WTC11 (cell line): ENCODE results near the gene GSTM1. TPM values are rescaled to one million over a fixed set of nuclear protein-coding genes. Genes with fewer than 3 reads are reported as not detected.

ENCODE experiments used
- AR ChIP-seq: fragments of 250-450 bp; sonication (Bioruptor Pico); IDR thresholded peaks from 2 replicates; pipeline ENCODE4 v1.9.0; 2021; ENCODE audit warnings: mild to moderate bottlenecking
- ATF2 ChIP-seq: sonication (generic); formaldehyde crosslinking; IDR thresholded peaks from 2 replicates; pipeline ENCODE4 v1.8.1; 2022; ENCODE audit warnings: low read depth, missing genetic modification reagents, borderline replicate concordance
- CREM ChIP-seq: sonication (generic); formaldehyde crosslinking; IDR thresholded peaks from 2 replicates; pipeline ENCODE4 v1.8.1; 2022; ENCODE audit warnings: mild to moderate bottlenecking, missing genetic modification reagents, moderate library complexity
- E2F1 ChIP-seq: sonication (generic); formaldehyde crosslinking; IDR thresholded peaks from 2 replicates; pipeline ENCODE4 v1.8.0; 2022; ENCODE audit warnings: mild to moderate bottlenecking, missing genetic modification reagents
- ERG ChIP-seq: fragments of 250-450 bp; sonication (Bioruptor Pico); IDR thresholded peaks from 2 replicates; pipeline ENCODE4 v1.8.0; 2021; ENCODE audit warnings: mild to moderate bottlenecking
- ESRRA ChIP-seq: sonication (generic); formaldehyde crosslinking; IDR thresholded peaks from 2 replicates; pipeline ENCODE4 v1.8.1; 2022; ENCODE audit warnings: mild to moderate bottlenecking, missing genetic modification reagents, borderline replicate concordance
- ETV6 ChIP-seq: sonication (generic); formaldehyde crosslinking; IDR thresholded peaks from 2 replicates; pipeline ENCODE4 v1.8.1; 2022; ENCODE audit warnings: mild to moderate bottlenecking, missing genetic modification reagents
- FOXJ3 ChIP-seq: sonication (generic); formaldehyde crosslinking; IDR thresholded peaks from 2 replicates; pipeline ENCODE4 v1.9.0; 2021; ENCODE audit warnings: missing genetic modification reagents, mild to moderate bottlenecking, borderline replicate concordance
- FOXK1 ChIP-seq: sonication (generic); formaldehyde crosslinking; IDR thresholded peaks from 2 replicates; pipeline ENCODE4 v1.8.0; 2022; ENCODE audit warnings: mild to moderate bottlenecking, moderate library complexity, missing genetic modification reagents
- GRHL2 ChIP-seq: fragments of 250-450 bp; sonication (Bioruptor Pico); IDR thresholded peaks from 2 replicates; pipeline ENCODE4 v1.8.0; 2022; ENCODE audit warnings: mild to moderate bottlenecking, moderate library complexity; ENCODE audit not compliant: insufficient replicate concordance, severe bottlenecking
- IRF2 ChIP-seq: sonication (generic); formaldehyde crosslinking; IDR thresholded peaks from 2 replicates; pipeline ENCODE4 v1.8.0; 2022; ENCODE audit warnings: low read depth, missing genetic modification reagents, borderline replicate concordance
- MXD4 ChIP-seq: fragments of 250-450 bp; sonication (Bioruptor Pico); IDR thresholded peaks from 2 replicates; pipeline ENCODE4 v1.8.0; 2021; ENCODE audit warnings: mild to moderate bottlenecking, moderate library complexity, borderline replicate concordance
- MYBL2 ChIP-seq: sonication (generic); formaldehyde crosslinking; IDR thresholded peaks from 2 replicates; pipeline ENCODE4 v1.8.1; 2023; ENCODE audit warnings: mild to moderate bottlenecking, moderate library complexity, missing genetic modification reagents
- NFE2L1 ChIP-seq: sonication (generic); formaldehyde crosslinking; IDR thresholded peaks from 2 replicates; pipeline ENCODE4 v1.8.1; 2023; ENCODE audit warnings: missing genetic modification reagents
- NFYB ChIP-seq: sonication (generic); formaldehyde crosslinking; conservative IDR thresholded peaks from 2 replicates; pipeline ENCODE4 v1.8.0; 2022; ENCODE audit warnings: low read depth, missing genetic modification reagents
- PRDM15 ChIP-seq: sonication (generic); formaldehyde crosslinking; IDR thresholded peaks from 2 replicates; pipeline ENCODE4 v1.8.0; 2022; ENCODE audit warnings: missing genetic modification reagents
- TEAD1 ChIP-seq: sonication (generic); formaldehyde crosslinking; IDR thresholded peaks from 2 replicates; pipeline ENCODE4 v1.8.0; 2022; ENCODE audit warnings: mild to moderate bottlenecking, missing genetic modification reagents
- TP53 ChIP-seq: sonication (generic); formaldehyde crosslinking; IDR thresholded peaks from 2 replicates; pipeline ENCODE4 v1.8.1; 2023; ENCODE audit warnings: mild to moderate bottlenecking, missing genetic modification reagents
- ZNF138 ChIP-seq: sonication (generic); formaldehyde crosslinking; conservative IDR thresholded peaks from 2 replicates; pipeline ENCODE4 v1.8.1; 2022; ENCODE audit warnings: mild to moderate bottlenecking, moderate library complexity, missing genetic modification reagents
- ZNF396 ChIP-seq: fragments of 250-450 bp; sonication (Bioruptor Pico); IDR thresholded peaks from 2 replicates; pipeline ENCODE4 v1.8.0; 2021; ENCODE audit warnings: mild to moderate bottlenecking, moderate library complexity, borderline replicate concordance
- ZNF416 ChIP-seq: fragments of 250-450 bp; sonication (Bioruptor Pico); IDR thresholded peaks from 2 replicates; pipeline ENCODE4 v1.9.0; 2021; ENCODE audit warnings: mild to moderate bottlenecking, inconsistent platforms
- ZNF423 ChIP-seq: fragments of 250-450 bp; sonication (Bioruptor Pico); IDR thresholded peaks from 2 replicates; pipeline ENCODE4 v2.1.2; 2022; ENCODE audit warnings: mild to moderate bottlenecking, moderate library complexity
- ZNF532 ChIP-seq: fragments of 250-450 bp; sonication (Bioruptor Pico); IDR thresholded peaks from 2 replicates; pipeline ENCODE4 v1.9.0; 2021; ENCODE audit warnings: mild to moderate bottlenecking, borderline replicate concordance
- ZNF671 ChIP-seq: fragments of 250-450 bp; sonication (Bioruptor Pico); IDR thresholded peaks from 2 replicates; pipeline ENCODE4 v1.8.0; 2021; ENCODE audit warnings: mild to moderate bottlenecking
- total RNA-seq: library from RNA; stranded (reverse); gene quantifications from 3 replicates; pipeline ENCODE4 v1.2.3, GENCODE V29; 2021

Gene GSTM1
- total RNA-seq, 1 experiment from 2014 or later, result not detected

- TF ChIP-seq AR (CRISPR knock-in tag), result no peak
- TF ChIP-seq ZNF396 (CRISPR knock-in tag), result no peak
- TF ChIP-seq ZNF532 (CRISPR knock-in tag), result no peak
- no peak for TF ChIP-seq PRDM15 (CRISPR knock-in tag)
- TF ChIP-seq ZNF416, result no peak
- TF ChIP-seq CREM (CRISPR knock-in tag), result no peak
- TF ChIP-seq TP53 (CRISPR knock-in tag), result no peak
- no peak for TF ChIP-seq GRHL2 (CRISPR knock-in tag)
- TF ChIP-seq NFYB, result no peak; the same call in 1 of the 2 replicates
- no peak for TF ChIP-seq NFE2L1 (CRISPR knock-in tag)
- peak; percentile 25; the same call in 1 of the 2 replicates for TF ChIP-seq FOXK1 (CRISPR knock-in tag)
- no peak for TF ChIP-seq ATF2 (CRISPR knock-in tag)
- TF ChIP-seq ZNF138 (CRISPR knock-in tag), result no peak
- 0 out of 2 replicates have a peak, but pooled peaks have one; percentile 35 for TF ChIP-seq MYBL2 (CRISPR knock-in tag)
- TF ChIP-seq IRF2 (CRISPR knock-in tag), result no peak
- TF ChIP-seq ETV6, result peak; percentile 68
- peak; percentile 50; the same call in 1 of the 2 replicates for TF ChIP-seq TEAD1
- no peak for TF ChIP-seq ZNF671 (CRISPR knock-in tag)
- no peak for TF ChIP-seq ERG (CRISPR knock-in tag)
- peak; percentile 98 for TF ChIP-seq ESRRA (CRISPR knock-in tag)
- TF ChIP-seq E2F1, result no peak
- TF ChIP-seq ZNF423 (CRISPR knock-in tag), result no peak
- no peak for TF ChIP-seq FOXJ3 (CRISPR knock-in tag)
- TF ChIP-seq MXD4, result no peak
Observed at GRCh38 chr1:109655615-109656519, 31.8 kb upstream of the GSTM1 start, which contains the start of gene GSTM4 (continued).
